A549 treated with AZD2906 at 1 μM for 4 hours (cell line): ENCODE data around the gene ULK3. TPM values are rescaled to one million over a fixed set of nuclear protein-coding genes. Genes with fewer than 3 reads are reported as not detected.

ENCODE experiments used
- total RNA-seq: library from RNA; stranded (reverse); fragments of 200-300 nt; extraction: Qiagen RNA extraction; gene quantifications from 5 replicates; pipeline ENCODE4 v1.2.3, GENCODE V29; 2022

Gene ULK3
- total RNA-seq, result 26.1 to 36.0 TPM (median 35.1 TPM) in 5 replicates

GRCh38 chr15:74842581-74843444, at the start of gene ULK3:
TSS of gene ULK3 (minus strand) at chr15:74843156. CDS start at chr15:74843105, 51 bp downstream.

GRCh38 chr15:74889883-74890664, 47.1 kb upstream of the ULK3 start, which contains the start of gene MPI:
TSS of gene MPI (plus strand) at chr15:74890042. CDS start at chr15:74890074, 32 bp downstream.

GRCh38 chr15:74873036-74873755, 30.2 kb upstream of the ULK3 start, which contains the start of gene SCAMP2:
TSS of gene SCAMP2 (minus strand) at chr15:74873365. CDS start at chr15:74873255, 110 bp downstream.

GRCh38 chr15:74826364-74826819, 16.6 kb downstream of the ULK3 start, which contains the start of gene CPLX3:
TSS of gene CPLX3 (plus strand) at chr15:74826627. CDS start at chr15:74826704, 77 bp downstream.

GRCh38 chr15:74812533-74812932, 30.4 kb downstream of the ULK3 start, which contains the start of gene LMAN1L:
TSS of gene LMAN1L (plus strand) at chr15:74812835. CDS start at chr15:74812855, 20 bp downstream.

Other genes starting within 250 kb of the ULK3 start
- gene CLK3, start 227.3 kb downstream of the ULK3 start, total RNA-seq, result 30.8 to 46.3 TPM (median 33.0 TPM) in 5 replicates
- 20.3 to 24.5 TPM (median 22.7 TPM) in 5 replicates for gene EDC3, start 147.1 kb downstream of the ULK3 start, total RNA-seq
- gene CYP1A1, start 117.6 kb downstream of the ULK3 start, total RNA-seq, result 1.2 to 2.2 TPM (median 1.7 TPM) in 5 replicates
- gene CYP1A2, start 94.3 kb downstream of the ULK3 start, total RNA-seq, result not detected in 5 replicates
- 63.3 to 70.0 TPM (median 63.8 TPM) in 5 replicates for gene CSK, start 61.1 kb downstream of the ULK3 start, total RNA-seq
- gene LMAN1L, start 30.3 kb downstream of the ULK3 start, total RNA-seq, result 0.02 to 0.06 TPM in 2 of 5 replicates, not detected in the others
- not detected in 5 replicates for gene CPLX3, start 16.5 kb downstream of the ULK3 start, total RNA-seq
- 57.7 to 69.5 TPM (median 66.9 TPM) in 5 replicates for gene SCAMP2, start 30.2 kb upstream of the ULK3 start, total RNA-seq
- gene MPI, start 46.9 kb upstream of the ULK3 start, total RNA-seq, result 28.0 to 42.3 TPM (median 33.9 TPM) in 5 replicates
- gene FAM219B, start 63.7 kb upstream of the ULK3 start, total RNA-seq, result 32.1 to 39.1 TPM (median 35.7 TPM) in 5 replicates
- gene COX5A, start 94.9 kb upstream of the ULK3 start, total RNA-seq, result 449 to 627 TPM (median 566 TPM) in 5 replicates
- gene RPP25, start 113.6 kb upstream of the ULK3 start, total RNA-seq, result 18.8 to 28.2 TPM (median 26.4 TPM) in 5 replicates
- 10.2 to 12.5 TPM (median 12.0 TPM) in 5 replicates for gene SCAMP5, start 152.4 kb upstream of the ULK3 start, total RNA-seq
- gene PPCDC, start 180.4 kb upstream of the ULK3 start, total RNA-seq, result 16.8 to 22.7 TPM (median 19.0 TPM) in 5 replicates